G401 (cell line): ENCODE results near the gene SVIL. TPM values are rescaled to one million over a fixed set of nuclear protein-coding genes. Genes with fewer than 3 reads are reported as not detected.
"Not testable (repeated sequence)": the region's sequence is repeated elsewhere in the genome, so short reads cannot be mapped to it uniquely, and the experiment has no call there.

Source experiments
- DNase-seq: peaks from one replicate; pipeline ENCODE4 v3.0.0-alpha.2; 2015; ENCODE audit warnings: low spot score
- in situ Hi-C: cut with HindIII; loops from 2 replicates; pipeline ENCODE4 v1.10.0; 2016; ENCODE audit warnings: low sequenced_read_pairs, mixed read lengths
- total RNA-seq: library from RNA; depleted of rRNA; stranded (reverse); fragments of >200 nt; shearing (Covaris generic); gene quantifications from 2 replicates; pipeline ENCODE4 v1.2.3, GENCODE V29; 2014

The SVIL gene
- total RNA-seq, 1 experiment from 2014 or later = 36.3 TPM

DNA sequence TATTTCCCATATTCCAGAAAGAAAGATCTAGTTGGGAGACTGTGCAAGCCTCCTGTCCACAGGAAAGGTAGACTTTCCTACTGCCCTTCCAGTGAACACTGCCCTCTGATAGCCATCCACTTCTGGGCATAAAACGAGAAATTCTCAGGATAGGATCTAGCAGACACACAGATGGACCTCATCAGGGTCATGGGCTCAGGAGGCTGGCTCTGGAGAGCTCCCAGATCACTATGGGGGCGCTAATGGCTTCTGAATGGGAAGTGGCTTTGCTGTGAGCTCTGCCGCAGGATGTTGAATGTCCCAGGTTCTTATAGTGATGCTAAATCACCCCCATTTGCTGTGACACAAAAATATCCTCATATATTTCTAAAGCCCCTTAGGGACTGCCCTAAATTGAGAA, 77.1 kb downstream of the SVIL start:
- no peak for DNase-seq
- in situ Hi-C loops = no loop called here

DNA sequence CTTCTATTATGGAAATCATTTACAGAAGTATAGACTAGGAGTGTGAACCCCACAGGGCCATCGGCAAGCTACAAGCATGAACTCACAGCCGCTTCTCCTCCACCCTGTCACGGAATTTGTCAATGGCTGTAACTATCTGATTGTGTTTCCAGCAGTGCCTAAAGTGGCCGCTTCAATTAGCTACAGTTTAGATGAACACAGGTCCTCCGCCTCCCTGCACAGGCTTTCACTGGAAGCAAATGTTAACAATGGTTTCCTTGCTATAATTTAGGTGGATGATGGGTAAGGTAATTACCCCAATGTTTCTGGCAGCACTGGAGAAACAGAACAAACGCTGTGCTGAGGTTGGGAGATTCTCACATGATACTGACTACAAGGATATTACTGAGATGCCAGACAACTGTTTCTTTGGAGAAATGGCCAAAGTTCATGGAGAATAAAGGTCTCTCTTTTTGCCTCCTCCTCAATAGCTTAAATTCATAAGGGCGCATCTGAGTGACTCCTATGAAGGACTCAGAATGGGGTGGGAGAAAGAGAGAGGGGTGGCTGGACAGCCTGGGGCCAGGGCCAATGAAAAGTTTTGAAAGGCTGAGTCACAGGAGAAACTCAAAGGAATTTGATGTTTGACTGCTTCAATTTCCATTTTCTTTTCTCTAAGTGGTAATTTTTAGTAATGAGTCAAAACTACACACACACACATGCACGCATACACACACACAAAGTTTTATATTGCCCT, 78.9 kb downstream of the SVIL start:
- in situ Hi-C loops = no loop called here
- DNase-seq = no peak

DNA sequence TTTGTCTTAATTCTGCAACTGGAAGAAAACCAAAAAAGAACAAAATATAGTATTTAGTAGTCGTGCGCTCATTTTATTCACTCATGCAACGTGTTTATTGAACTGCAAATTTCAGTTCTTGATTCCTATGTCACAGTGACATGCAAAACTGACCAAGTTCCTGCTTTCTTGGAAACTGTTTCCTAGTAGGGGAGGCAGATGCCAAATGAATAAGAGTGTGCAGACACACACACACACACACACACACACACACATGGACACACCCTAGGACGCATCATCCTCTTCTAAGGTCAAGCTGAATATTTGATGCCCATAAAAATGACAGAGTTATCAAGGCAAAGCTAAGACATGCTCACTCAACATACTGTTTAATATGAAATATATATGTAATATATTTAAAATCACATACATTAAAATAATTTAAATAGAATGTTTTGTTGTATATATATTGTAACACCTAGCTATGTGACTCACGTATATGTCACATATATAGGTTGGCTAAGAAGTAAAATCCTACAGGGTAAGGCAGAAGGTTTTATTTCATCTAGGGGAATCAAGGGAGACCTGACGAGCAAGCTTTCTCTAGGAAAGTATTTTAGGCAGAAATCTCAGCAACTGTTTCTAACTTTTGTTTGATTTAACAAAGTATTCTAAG, 79.6 kb downstream of the SVIL start:
- DNase-seq = no peak
- in situ Hi-C loops = no loop called here

DNA sequence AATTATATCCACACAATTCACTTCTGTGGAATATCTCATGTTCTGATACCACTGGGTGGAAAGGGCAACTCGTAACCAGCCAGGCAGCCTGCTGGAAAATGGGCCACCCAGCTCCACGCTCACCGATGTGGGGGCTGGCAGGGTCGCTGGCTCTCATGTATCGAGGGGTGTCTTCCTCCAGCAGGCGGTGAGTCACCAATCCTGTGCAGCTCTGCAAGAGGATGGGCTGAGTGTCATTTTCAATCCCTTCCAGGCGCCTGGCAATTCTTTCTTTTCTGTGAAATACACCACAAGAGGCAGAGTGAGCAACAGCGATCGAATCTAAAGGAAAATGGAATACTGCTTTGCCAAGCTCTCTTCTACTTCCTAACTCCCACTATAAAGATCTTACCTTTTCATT, 80.1 kb downstream of the SVIL start:
- no peak for DNase-seq
- in situ Hi-C loops = no loop called here

DNA sequence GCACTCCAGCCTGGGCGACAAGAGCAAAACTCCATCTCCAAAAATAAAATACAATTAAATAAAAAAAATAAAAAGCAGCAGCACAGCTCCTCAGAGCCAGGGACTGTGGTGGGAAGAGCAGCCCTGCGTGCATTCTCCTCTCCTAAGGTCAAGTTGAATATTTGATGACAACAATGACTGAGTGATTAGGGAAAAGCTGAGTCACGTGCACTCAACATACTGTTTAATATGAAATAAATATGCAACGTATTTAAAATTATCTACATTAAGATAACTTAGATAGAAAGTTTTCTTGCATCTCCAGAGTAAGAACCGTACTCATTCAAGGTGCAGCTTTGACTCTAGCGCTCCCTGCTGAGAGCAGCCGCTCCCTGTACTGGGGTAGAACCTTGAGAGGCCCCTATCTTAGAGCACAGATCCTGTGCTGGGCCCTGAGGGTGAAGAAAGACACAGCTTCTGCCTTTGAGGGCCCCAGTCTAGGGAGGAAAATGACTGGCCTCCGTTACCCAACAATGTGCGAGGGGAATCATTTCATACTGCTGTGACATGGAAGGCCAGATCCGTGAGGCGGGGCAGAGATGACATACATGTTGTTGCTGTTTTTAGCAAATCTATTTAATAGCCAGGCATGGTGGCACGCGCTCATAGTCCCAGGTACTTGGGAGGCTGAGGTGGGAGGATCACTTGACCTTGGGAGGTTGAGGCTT, 81.1 kb downstream of the SVIL start:
- no peak for DNase-seq
- in situ Hi-C loops = no loop called here

DNA sequence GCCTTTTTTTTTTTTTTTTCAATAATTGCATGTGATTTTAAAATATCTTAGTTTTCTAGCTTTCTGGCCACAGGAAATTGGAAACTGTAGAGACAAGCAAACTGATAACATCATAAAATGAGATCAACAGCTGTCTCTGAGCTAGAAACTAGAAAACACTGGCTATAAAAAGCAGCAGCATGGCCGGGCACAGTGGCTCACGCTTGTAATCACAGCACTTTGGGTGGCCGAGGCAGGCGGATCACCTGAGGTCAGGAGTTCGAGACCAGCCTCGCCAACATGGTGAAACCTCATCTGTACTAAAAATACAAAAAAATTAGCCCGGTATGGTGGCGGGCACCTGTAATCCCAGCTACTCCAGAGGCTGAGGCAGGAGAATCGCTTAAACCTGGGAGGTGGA, 81.7 kb downstream of the SVIL start:
- not testable (repeated sequence) for DNase-seq

DNA sequence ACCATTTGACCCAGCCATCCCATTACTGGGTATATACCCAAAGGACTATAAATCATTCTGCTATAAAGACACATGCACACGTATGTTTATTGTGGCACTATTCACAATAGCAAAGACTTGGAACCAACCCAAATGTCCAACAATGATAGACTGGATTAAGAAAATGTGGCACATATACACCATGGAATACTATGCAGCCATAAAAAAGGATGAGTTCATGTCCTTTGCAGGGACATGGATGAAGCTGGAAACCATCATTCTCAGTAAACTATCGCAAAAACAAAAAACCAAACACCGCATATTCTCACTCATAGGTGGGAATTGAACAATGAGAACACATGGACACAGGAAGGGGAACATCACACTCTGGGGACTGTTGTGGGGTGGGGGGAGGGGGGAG, 85.3 kb downstream of the SVIL start:
- in situ Hi-C loops, DNase-seq: not testable (repeated sequence)

More for the DNA sequence above, 81.7 kb downstream of the SVIL start:
- in situ Hi-C loops = not testable (repeated sequence)

DNA sequence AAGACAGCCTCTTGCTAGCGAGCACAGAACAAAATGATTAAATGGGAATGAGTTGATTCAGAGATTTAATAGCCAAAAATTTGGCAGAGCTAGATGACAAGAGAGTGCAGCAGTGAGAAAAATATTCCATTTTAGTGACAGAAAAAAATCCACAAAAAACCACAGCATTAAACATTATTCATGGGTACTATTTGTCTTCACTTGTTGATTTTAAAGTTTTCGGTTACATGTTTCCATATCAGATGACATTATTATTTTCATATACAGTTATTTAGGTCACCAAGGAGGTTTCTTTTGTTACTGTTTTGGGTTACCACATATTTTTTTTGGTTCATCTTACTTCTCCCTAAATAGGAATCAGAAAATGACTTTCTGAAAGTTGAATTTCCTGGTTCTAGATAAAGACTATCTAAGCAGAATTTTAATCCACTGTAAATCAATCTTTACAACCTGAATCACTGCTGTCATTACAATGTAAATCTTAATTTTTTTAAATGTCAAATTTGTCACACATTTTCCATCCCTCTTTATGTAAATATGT, 87.9 kb downstream of the SVIL start:
- in situ Hi-C loops = no loop called here
- no peak for DNase-seq

DNA sequence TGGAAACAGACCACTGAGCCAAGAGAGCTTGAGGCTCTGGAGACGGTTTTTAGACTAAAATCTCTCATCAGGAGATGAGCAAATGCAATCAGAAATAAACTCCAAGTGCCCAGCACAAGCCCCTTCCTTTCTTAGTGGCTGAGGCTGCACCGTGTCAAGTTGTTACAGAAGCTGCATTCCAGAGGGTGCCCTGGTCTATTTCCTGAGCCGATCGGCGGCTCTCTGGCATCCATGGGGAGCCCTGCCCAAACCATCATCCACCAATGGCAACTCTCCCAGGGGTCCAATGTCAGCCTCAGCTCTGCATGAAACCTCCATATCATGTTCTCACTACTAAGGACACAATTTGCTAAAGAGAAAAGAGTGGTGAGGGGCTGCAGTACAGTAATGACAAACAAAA, 89.6 kb downstream of the SVIL start:
- in situ Hi-C loops = no loop called here
- no peak for DNase-seq

DNA sequence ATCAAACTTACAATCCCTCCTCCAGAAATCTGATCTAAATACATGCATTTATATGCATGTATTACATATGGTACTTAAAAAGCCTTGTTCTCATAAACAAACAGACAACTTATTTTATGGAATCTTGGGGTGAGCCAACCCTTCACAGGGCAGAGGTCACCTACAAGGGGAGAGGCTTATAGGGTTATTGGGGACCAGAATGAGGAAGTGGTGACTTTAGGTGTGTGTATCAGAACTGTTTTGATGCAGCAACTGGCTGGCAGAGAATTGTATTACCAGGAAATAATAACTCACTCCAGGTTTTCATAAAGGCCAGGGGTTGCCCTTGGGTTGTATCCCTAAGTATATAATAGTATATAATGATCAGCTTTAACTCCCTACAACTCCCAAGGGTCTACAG, 91.1 kb downstream of the SVIL start:
- in situ Hi-C loops = no loop called here
- DNase-seq = no peak

DNA sequence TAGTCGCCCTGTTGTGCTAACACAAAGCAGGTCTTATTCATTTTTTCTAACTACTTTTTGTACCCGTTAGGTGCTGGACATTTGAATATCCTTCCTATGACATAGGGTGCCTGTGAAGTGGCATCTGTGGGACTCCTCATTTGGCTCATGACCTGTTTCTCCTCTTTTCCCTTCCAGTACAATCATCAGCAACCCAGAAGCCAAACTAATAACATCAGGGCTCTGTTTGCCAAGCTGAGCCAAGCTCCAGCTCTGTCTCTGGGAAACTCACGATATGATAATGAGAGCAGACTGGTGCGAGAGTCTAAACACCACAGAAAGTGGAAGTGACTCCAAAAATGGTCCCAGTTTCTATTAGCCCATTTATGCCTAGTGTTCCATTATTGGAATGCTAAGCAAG, 92.0 kb downstream of the SVIL start:
- in situ Hi-C loops = no loop called here
- DNase-seq = no peak

DNA sequence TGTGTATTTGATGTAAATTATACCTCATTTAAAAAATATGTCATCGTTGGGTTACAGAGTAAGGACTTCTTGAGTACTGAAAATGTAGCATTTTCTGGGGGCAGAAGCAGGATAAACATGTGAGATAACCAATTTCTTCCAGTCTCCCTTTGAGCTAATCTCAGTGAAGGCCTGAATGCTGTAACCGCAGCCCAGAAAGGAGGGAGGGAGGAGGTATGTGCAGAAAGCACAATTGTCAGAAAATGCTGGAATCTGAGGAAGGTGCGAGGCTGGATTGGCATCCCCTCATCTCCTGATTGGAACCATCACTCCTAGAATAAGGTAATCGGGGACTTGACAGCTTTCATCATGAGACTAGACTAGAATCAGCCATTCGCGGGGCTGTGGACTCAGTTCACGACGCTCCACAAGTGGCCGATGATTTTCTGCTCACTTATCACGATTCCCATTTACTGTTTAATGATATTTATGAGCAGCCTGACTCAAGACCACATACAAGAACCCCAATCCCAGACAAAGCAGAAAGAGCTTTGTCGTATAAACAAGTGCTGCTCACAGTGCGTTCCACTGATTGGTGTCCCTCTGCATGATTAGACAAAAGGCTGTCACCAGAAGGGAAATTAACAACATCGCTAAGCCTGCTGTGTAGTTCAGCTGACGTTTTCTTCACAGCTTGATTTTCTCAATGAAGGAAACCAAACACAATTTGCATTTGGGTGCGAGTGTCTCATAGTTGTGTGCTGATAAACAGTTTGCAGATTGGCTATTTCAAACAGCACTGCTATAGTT, 93.2 kb downstream of the SVIL start:
- in situ Hi-C loops = no loop called here
- no peak for DNase-seq

DNA sequence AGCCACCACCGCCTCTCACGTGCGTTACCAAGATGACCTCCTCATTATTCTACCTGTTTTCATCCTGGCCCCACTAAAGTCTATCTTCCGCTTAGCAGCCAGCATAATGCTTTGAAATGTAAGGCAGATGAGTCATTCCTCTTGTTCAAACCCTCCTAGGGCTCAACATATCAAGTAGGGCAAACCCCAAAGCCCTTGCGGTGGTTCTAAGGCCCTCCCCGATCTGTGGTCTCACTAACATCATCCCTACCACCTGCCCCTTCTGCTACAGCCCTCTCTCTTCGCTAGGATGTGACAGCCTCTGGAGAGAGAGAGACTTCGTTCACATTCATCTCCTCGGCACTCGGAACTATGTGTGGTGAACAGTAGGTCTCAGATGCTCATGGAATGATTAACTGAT, 94.8 kb downstream of the SVIL start:
- in situ Hi-C loops = no loop called here
- DNase-seq = no peak

DNA sequence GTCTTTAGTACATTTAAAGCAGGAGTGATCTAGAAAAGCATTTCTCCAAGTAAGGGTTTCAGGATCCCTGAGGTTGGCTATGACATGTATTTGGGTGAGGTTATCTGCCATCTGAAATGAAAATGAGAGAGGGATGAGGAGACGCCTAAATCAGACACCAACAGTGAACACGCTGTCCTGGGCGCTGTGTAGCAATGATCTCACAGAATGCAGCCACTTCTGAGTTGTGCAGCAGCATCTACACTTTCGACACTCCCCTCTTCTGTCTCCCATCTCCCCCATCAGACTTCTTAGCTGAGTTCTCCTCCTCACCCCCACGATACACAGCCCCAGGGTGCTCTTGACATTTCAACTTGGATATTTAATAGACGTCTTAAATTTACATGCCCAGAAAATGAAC, 95.4 kb downstream of the SVIL start:
- in situ Hi-C loops = no loop called here
- DNase-seq = no peak

DNA sequence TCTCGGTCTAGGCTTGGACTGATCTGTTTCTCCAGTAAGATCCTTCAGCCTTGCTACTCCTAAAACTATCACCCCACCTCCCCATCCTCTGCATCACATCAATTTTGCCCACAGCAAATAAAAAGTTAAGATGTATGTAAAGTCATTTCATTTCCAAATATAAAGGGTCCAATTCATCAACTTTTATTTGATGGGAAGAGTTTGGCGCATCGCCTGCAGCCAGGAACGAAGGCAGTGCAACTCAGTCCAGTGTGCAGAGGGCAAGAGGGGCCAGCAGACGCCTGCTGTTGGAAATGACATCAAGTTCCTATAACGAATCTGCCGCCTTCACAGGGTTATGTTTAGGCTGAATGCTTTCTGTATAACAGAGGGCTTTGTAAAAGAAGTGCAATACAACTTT, 97.0 kb downstream of the SVIL start:
- in situ Hi-C loops = no loop called here
- no peak for DNase-seq

DNA sequence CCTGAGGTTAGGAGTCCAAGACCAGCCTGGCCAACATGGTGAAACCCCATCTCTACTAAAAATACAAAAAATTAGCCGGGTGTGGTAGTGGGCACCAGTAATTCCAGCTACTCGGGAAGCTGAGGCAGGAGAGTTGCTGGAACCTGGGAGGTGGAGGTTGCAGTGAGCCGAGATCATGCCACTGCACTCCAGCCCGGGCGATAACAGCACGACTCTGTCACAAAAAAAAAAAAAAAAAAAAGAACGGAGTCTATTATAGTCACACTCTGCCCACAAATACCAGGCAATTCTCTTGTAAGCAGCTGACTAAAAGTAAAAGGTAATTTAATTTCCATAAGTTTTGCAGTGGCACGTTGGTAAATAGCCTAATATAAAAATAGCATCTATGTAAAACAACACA, 98.1 kb downstream of the SVIL start:
- in situ Hi-C loops, DNase-seq: not testable (repeated sequence)

DNA sequence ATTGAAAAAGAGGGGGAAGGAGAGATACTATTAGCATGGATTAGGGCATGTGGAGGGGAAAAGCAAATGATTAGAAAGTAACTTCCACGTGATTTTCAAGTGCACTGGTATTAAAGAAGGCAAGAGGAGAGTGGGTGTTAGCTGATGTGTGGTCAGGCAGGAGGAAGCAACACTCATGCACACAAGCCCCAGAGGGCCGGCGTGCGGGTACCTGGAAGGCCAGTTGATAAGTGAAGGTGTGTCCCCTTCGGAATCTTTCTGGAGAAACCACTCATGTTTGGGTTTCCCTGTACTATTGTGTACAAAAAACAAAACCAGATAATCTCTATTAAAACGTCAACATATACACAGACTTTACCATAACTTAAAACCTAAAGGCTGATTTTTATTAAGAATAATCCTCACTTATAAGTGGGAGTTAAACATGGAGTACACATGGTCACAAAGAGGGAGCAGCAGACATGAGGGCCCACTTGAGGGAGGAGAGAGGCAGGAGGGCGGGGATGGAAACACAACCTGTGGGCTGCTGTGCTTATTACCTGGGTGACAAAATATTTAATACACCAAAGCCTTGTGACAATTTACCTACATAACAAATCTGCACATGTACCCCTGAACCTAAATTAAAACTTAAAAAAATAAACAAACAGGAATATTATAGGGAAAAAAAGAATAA, 98.9 kb downstream of the SVIL start:
- no peak for DNase-seq
- in situ Hi-C loops = no loop called here

DNA sequence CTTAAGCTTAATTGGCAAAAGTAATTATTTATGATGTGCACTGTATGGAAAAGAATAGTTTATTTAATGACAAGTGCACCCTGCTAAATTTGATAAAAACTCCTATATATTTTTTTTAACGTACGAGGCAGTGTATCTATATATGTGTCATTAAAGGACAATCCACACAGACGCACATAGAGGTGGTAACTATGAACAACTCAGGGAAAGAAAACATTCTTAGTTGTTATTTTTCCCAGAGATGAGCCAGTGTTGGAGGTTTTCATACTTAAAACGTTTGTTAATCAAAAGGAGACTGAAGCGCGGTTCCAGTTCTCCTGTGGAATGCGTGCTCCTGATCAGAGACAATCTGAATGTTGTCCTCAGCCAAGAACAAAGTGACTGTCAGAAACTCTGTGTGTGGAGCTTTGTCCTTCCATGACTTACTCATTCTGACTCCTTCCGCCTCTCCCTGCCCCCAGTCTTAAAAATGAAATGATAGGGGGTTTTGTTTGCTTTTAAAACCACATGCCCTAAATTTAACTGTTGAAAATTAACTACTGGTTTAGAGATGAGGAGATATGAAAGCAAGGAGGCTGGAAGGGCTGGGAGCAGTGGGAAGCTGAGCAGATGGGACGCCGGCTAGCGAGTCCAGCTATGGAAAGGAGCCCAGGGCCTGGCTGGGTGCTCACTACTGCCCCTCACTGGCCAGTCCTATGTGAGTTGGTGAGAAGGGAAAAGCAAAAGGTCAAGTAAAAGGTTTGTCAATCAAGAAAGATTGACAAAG, 99.6 kb downstream of the SVIL start:
- in situ Hi-C loops = no loop called here
- peak; percentile 30 for DNase-seq
